T1000 (cell line): Measurements from ENCODE around the gene MTFMT.
"Not testable (repeated sequence)": the region's sequence is repeated elsewhere in the genome, so short reads cannot be mapped to it uniquely, and the experiment has no call there.

Experiments used
- DNase-seq: peaks from one replicate; lab custom pipeline; 2025; ENCODE audit warnings: mixed read lengths; lab: John Stamatoyannopoulos, UW

MTFMT gene

GRCh38 chr15:65028921-65029735 lies at the start of gene MTFMT:
MTFMT (minus strand) TSS chr15:65029639; CDS start chr15:65029613, 26 bp downstream.
- peak; percentile 70 for DNase-seq

GRCh38 chr15:65077981-65078352 lies 48.5 kb upstream of the MTFMT start:
- DNase-seq = no peak

GRCh38 chr15:65077291-65077980 lies 48.0 kb upstream of the MTFMT start:
- DNase-seq = no peak

- no peak for DNase-seq
Measured at GRCh38 chr15:65076486-65077290, 47.2 kb upstream of the MTFMT start, which contains the start of gene KBTBD13. KBTBD13 (plus strand) TSS chr15:65076746; CDS start chr15:65076816, 70 bp downstream.

- DNase-seq = not testable (repeated sequence)
Measured at GRCh38 chr15:65075607-65076395, 46.4 kb upstream of the MTFMT start.

GRCh38 chr15:65074946-65075345 lies 45.5 kb upstream of the MTFMT start:
- not testable (repeated sequence) for DNase-seq

GRCh38 chr15:65072617-65073016 lies 43.2 kb upstream of the MTFMT start:
- no peak for DNase-seq

GRCh38 chr15:65072027-65072426 lies 42.6 kb upstream of the MTFMT start:
- DNase-seq = no peak

- DNase-seq = no peak
Measured at GRCh38 chr15:65071381-65071811, 42.0 kb upstream of the MTFMT start.

GRCh38 chr15:65069779-65070546 lies 40.5 kb upstream of the MTFMT start:
- no peak for DNase-seq

GRCh38 chr15:65069179-65069578 lies 39.7 kb upstream of the MTFMT start:
- no peak for DNase-seq

GRCh38 chr15:65068403-65068788 lies 39.0 kb upstream of the MTFMT start:
- no peak for DNase-seq

- DNase-seq = no peak
Measured at GRCh38 chr15:65067645-65068402, 38.4 kb upstream of the MTFMT start, which contains the start of gene RASL12. RASL12 (minus strand) TSS chr15:65067991; CDS start chr15:65067835, 156 bp downstream.

GRCh38 chr15:65067317-65067644 lies 37.8 kb upstream of the MTFMT start:
- no peak for DNase-seq

- DNase-seq = no peak
Measured at GRCh38 chr15:65066635-65067316, 37.3 kb upstream of the MTFMT start.

- DNase-seq = no peak
Measured at GRCh38 chr15:65066001-65066634, 36.7 kb upstream of the MTFMT start.

- no peak for DNase-seq
Measured at GRCh38 chr15:65062726-65063125, 33.3 kb upstream of the MTFMT start.

- no peak for DNase-seq
Measured at GRCh38 chr15:65062061-65062460, 32.6 kb upstream of the MTFMT start.
